ENCODE results near the gene UBE3A.

- TF ChIP-seq PATZ1 (CRISPR knock-in tag; IDR thresholded peaks at IDR 0.05; ENCODE audit: borderline replicate concordance) (no peak), PPARA (CRISPR knock-in tag; IDR thresholded peaks at IDR 0.05; ENCODE audit: borderline replicate concordance) (no peak), RARB (CRISPR knock-in tag; IDR thresholded peaks at IDR 0.05) (no peak), ZFP30 (CRISPR knock-in tag; IDR thresholded peaks at IDR 0.05) (no peak), ARNTL (CRISPR knock-in tag; IDR thresholded peaks at IDR 0.05; ENCODE audit: borderline replicate concordance, low read depth) (no peak), GLIS3 (CRISPR knock-in tag; IDR thresholded peaks at IDR 0.05) (no peak)
These were observed 14.8 kb downstream of the UBE3A start for GRCh38 chr15:25424073-25424472.
